Stomach (tissue), 9 donors: ENCODE measurements around the gene SLC6A18. TPM values are rescaled to one million over a fixed set of nuclear protein-coding genes. Genes with fewer than 3 reads are reported as not detected.

Experiments
- DNase-seq, 2 donors: peaks; one replicate each; pipeline versions ENCODE4 v3.0.0 to v3.0.0-alpha.2; 2013 to 2019
- H3K27ac ChIP-seq, 5 donors: fragments of 200-600 bp in 4 of 5; sonication (generic) in 4 of 5; one replicate each; pipeline ENCODE4 v1.5.1; 2013 to 2019; ENCODE audit warnings: mild to moderate bottlenecking in 1 of 5, moderate library complexity in 1 of 5
- H3K27me3 ChIP-seq, 3 donors: fragments of 200-600 bp; sonication (generic); one replicate each; pipeline ENCODE4 v1.5.1; 2017 to 2019; ENCODE audit warnings: mixed run types in 1 of 3
- H3K36me3 ChIP-seq, 4 donors: fragments of 200-600 bp; sonication (generic); 1 replicate in 3 of 4; 2 replicates in 1 of 4; pipeline ENCODE4 v1.5.1; 2016 to 2019
- H3K4me1 ChIP-seq, 4 donors: fragments of 200-600 bp; sonication (generic); one replicate each; pipeline ENCODE4 v1.5.1; 2016 to 2019
- H3K4me3 ChIP-seq, 4 donors: fragments of 200-600 bp; sonication (generic) in 3 of 4; one replicate each; pipeline ENCODE4 v1.5.1; 2016 to 2019; ENCODE audit warnings: mild to moderate bottlenecking in 1 of 4
- H3K9me3 ChIP-seq, 4 donors: fragments of 200-600 bp; sonication (generic); one replicate each; pipeline ENCODE4 v1.5.1; 2016 to 2019
- CTCF ChIP-seq, 7 experiments: fragments of 450-650 bp in 4 of 7; fragments of 200-600 bp in 3 of 7; sonication (generic) in 3 of 7; IDR thresholded peaks; one replicate each; pipeline ENCODE4 v1.5.1; 2016 to 2019; ENCODE audit warnings: antibody characterized with exemption in 7 of 7, control low read depth in 2 of 7, mild to moderate bottlenecking in 1 of 7
- EP300 ChIP-seq: sonication (generic); formaldehyde crosslinking; IDR thresholded peaks from one replicate; pipeline ENCODE4 v1.6.1; 2017; ENCODE audit warnings: antibody characterized with exemption
- POLR2A ChIP-seq, 4 donors: fragments of 450-650 bp; IDR thresholded peaks; one replicate each; pipeline ENCODE4 v1.6.1; 2016; ENCODE audit warnings: antibody characterized with exemption in 4 of 4, control low read depth in 2 of 4, mild to moderate bottlenecking in 1 of 4, moderate library complexity in 1 of 4
- POLR2AphosphoS5 ChIP-seq, 3 donors: sonication (generic); formaldehyde crosslinking; IDR thresholded peaks; one replicate each; pipeline ENCODE4 v1.6.1; 2016; ENCODE audit warnings: antibody characterized with exemption in 3 of 3
- WGBS, 5 donors: extraction: QIAGEN DNeasy Blood & Tissue Kit in 3 of 5; methylation state at CpG; one replicate each; pipeline versions ENCODE4 v1.1.5 to v1.1.7; 2013 to 2018; 5-methylcytosine and 5-hydroxymethylcytosine counted together
- intact Hi-C: fragments of 100-400 bp; cut with DNase I; formaldehyde crosslinking; loops from one replicate; pipeline ENCODE4 v1.15.1; 2023; ENCODE audit warnings: low total_unique reads
- polyA plus RNA-seq, 3 donors: library from polyadenylated mRNA; stranded (reverse); fragments of 200-250 nt; gene quantifications; one replicate each; pipeline ENCODE4 v1.2.3, GENCODE V29; 2013
- total RNA-seq, 5 donors: library from RNA; depleted of rRNA; stranded (reverse); fragments of >200 nt; gene quantifications; one replicate each; pipeline versions ENCODE4 v1.1.0 to v1.2.3, GENCODE V29; 2014 to 2016
- donor health status: healthy with polysubstance abuse.
- donor health status: Bipolar disorder and iron deficiency.
- donor health status: healthy.

The SLC6A18 gene
- total and polyA plus RNA-seq, 8 donors, result not detected

- peaks cover 11 to 40% (median 30%) of the 10 kb centered on the region in 4 donors for H3K4me1 ChIP-seq
- intact Hi-C loops, result no loop called here
- no peak overlapping the region for H3K27ac ChIP-seq
- WGBS, 5 donors, result 73 to 88% (median 87%) methylated on average over 9 to 20 of the region's 20 CpGs
- H3K4me3 ChIP-seq, result no peak overlapping the region
- H3K9me3 ChIP-seq, result no peaks in the 10 kb centered on the region
- TF ChIP-seq CTCF (IDR thresholded peaks at IDR 0.05), result no peak
- no peak for TF ChIP-seq POLR2AphosphoS5 (IDR thresholded peaks at IDR 0.05)
- no peak for TF ChIP-seq POLR2A (IDR thresholded peaks at IDR 0.05)
- TF ChIP-seq EP300, result no peak
- no peak for DNase-seq
- no peaks in the 10 kb centered on the region for H3K36me3 ChIP-seq
- H3K27me3 ChIP-seq, result peaks cover 0 to 37% (median 0%) of the 10 kb centered on the region in 3 donors
Measured at GRCh38 chr5:1180841-1181271, 44.3 kb upstream of the SLC6A18 start.

- Histone ChIP-seq H3K36me3 (no peaks in the 10 kb centered on the region), H3K27me3 (peaks cover 0 to 45% (median 0%) of the 10 kb centered on the region in 3 donors), H3K4me1 (peaks cover 11 to 42% (median 35%) of the 10 kb centered on the region in 4 donors), H3K9me3 (no peaks in the 10 kb centered on the region), H3K27ac (no peak overlapping the region), H3K4me3 (no peak overlapping the region)
- 46 to 64% (median 58%) methylated on average over 22 to 27 of the region's 27 CpGs for WGBS, 5 donors
- TF ChIP-seq POLR2A (IDR thresholded peaks at IDR 0.05), result no peak
- TF ChIP-seq CTCF (IDR thresholded peaks at IDR 0.05), result no peak
- TF ChIP-seq POLR2AphosphoS5 (IDR thresholded peaks at IDR 0.05), result no peak
- TF ChIP-seq EP300, result no peak
- peak in 1 of 2 donors; percentile 68 for DNase-seq
- intact Hi-C loops, result no loop called here
Measured at GRCh38 chr5:1181451-1182359, 43.5 kb upstream of the SLC6A18 start.

GRCh38 chr5:1182360-1182632 is 42.9 kb upstream of the SLC6A18 start:
- intact Hi-C loops, result no loop called here
- TF ChIP-seq EP300, result no peak
- TF ChIP-seq CTCF (IDR thresholded peaks at IDR 0.05), result no peak
- no peak for TF ChIP-seq POLR2A (IDR thresholded peaks at IDR 0.05)
- no peak for TF ChIP-seq POLR2AphosphoS5 (IDR thresholded peaks at IDR 0.05)
- Histone ChIP-seq H3K4me1 (peaks cover 11 to 42% (median 35%) of the 10 kb centered on the region in 4 donors), H3K27ac (no peak overlapping the region), H3K36me3 (no peaks in the 10 kb centered on the region), H3K27me3 (peaks cover 0 to 51% (median 0%) of the 10 kb centered on the region in 3 donors), H3K4me3 (peak overlapping the region in 1 of 4 donors; percentile 13), H3K9me3 (no peaks in the 10 kb centered on the region)
- WGBS, 5 donors, result 63 to 100% (median 73%) methylated on average over 3 to 7 of the region's 7 CpGs
- DNase-seq, result no peak

- H3K4me1 ChIP-seq, result peaks cover 11 to 42% (median 35%) of the 10 kb centered on the region in 4 donors
Measured at GRCh38 chr5:1182633-1183423, 42.4 kb upstream of the SLC6A18 start.

More at GRCh38 chr5:1182633-1183423, 42.4 kb upstream of the SLC6A18 start:
- peak; percentile 57 to 86 for DNase-seq
- H3K36me3 ChIP-seq, result no peaks in the 10 kb centered on the region
- intact Hi-C loops, result no loop called here
- H3K4me3 ChIP-seq, result peak overlapping the region in 1 of 4 donors; percentile 13
- peaks cover 0 to 56% (median 3%) of the 10 kb centered on the region in 3 donors for H3K27me3 ChIP-seq
- peak overlapping the region in 1 of 5 donors; percentile 18 for H3K27ac ChIP-seq
- WGBS, 5 donors, result 28 to 43% (median 36%) methylated on average over 28 to 31 of the region's 31 CpGs
- no peaks in the 10 kb centered on the region for H3K9me3 ChIP-seq
- TF ChIP-seq POLR2AphosphoS5 (IDR thresholded peaks at IDR 0.05) (no peak), EP300 (no peak), POLR2A (IDR thresholded peaks at IDR 0.05) (no peak), CTCF (IDR thresholded peaks at IDR 0.05) (no peak)
